ENCODE results near the gene USP2.

USP2 gene

GRCh38 chr11:119376197-119376847 lies 5.2 kb downstream of the USP2 start:
- H3K9ac ChIP-seq (ENCODE audit: low read depth, low read length) = no peak overlapping the region
- H3K4me2 ChIP-seq (ENCODE audit: insufficient read depth, low read length) = no peak overlapping the region
- no peak overlapping the region for H2AFZ ChIP-seq (ENCODE audit: low read depth, low read length)
- no peaks in the 10 kb centered on the region for H4K20me1 ChIP-seq (ENCODE audit: insufficient read depth, low read length)
- H3K27ac ChIP-seq (ENCODE audit: low read length) = no peak overlapping the region
- H3K79me2 ChIP-seq (ENCODE audit: insufficient read depth, low read length) = no peaks in the 10 kb centered on the region
- H3K4me1 ChIP-seq (ENCODE audit: insufficient read depth, low read length) = peaks cover 9% of the 10 kb centered on the region
- TF ChIP-seq EZH2 (IDR thresholded peaks at IDR 0.05; ENCODE audit: borderline replicate concordance, low read depth, low read length, severe bottlenecking) (no peak), CTCF (IDR thresholded peaks at IDR 0.05; ENCODE audit: borderline replicate concordance, extremely low read depth, low read length, poor library complexity, severe bottlenecking) (no peak)
- no peaks in the 10 kb centered on the region for H3K9me3 ChIP-seq (ENCODE audit: insufficient read depth, low read length, severe bottlenecking)
- H3K36me3 ChIP-seq (ENCODE audit: insufficient read depth, low read length) = no peaks in the 10 kb centered on the region
- DNase-seq (no peak), ATAC-seq (ENCODE audit: insufficient read depth, low read depth) (no peak)
- H3K27me3 ChIP-seq (ENCODE audit: insufficient read depth, low read length, poor library complexity) = peaks cover 18% of the 10 kb centered on the region
- no peak overlapping the region for H3K4me3 ChIP-seq (ENCODE audit: low read depth in 1 of 2, low read length in 2 of 2)

DNA sequence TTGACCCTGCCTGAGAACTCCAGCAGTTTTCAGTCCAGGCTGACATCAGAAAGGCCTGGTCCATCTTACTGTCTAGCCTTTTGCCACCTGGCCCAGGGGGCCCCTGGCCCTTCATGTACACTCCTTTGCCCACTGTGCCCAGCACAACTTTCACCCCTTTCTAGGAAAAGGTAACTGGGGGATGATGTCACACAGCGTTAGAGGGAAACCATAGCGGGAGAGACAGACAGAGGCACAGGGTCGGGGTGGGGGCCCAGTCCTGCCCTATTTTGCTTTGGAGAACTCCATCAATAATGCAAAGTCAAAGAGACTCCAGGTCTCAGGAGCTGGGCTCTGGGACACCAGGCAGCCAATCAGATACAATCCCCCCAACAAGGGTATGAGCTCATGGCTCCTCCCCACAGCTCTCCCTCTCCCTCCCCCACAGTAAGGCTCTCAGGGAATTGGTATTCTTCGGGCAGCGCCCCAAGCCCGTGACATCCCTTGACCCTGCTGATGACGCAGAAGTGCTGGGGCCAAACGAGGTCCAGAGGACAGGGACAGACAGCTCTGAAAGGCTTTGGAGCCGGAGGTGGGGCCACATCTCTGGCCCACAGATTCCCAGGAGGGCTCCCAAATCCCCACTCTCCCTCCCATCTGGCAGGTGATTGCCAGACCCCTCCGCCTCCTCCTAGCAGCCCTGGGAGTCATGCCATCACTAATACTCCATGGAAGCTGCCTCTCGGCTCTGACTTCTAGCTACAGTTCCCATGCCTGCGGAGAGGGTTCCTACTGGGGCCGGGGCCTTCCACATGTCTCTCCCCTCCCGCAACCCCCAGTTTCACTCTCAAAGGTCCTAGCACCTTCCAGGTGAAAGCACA lies 5.9 kb downstream of the USP2 start:
- Histone ChIP-seq H3K27me3 (ENCODE audit: insufficient read depth, low read length, poor library complexity) (peaks cover 10% of the 10 kb centered on the region), H3K36me3 (ENCODE audit: insufficient read depth, low read length) (no peaks in the 10 kb centered on the region), H3K9me3 (ENCODE audit: insufficient read depth, low read length, severe bottlenecking) (no peaks in the 10 kb centered on the region), H3K79me2 (ENCODE audit: insufficient read depth, low read length) (no peaks in the 10 kb centered on the region), H3K4me3 (ENCODE audit: low read depth in 1 of 2, low read length in 2 of 2) (no peak overlapping the region), H3K9ac (ENCODE audit: low read depth, low read length) (no peak overlapping the region), H3K27ac (ENCODE audit: low read length) (no peak overlapping the region), H3K4me2 (ENCODE audit: insufficient read depth, low read length) (no peak overlapping the region), H2AFZ (ENCODE audit: low read depth, low read length) (no peak overlapping the region), H4K20me1 (ENCODE audit: insufficient read depth, low read length) (no peaks in the 10 kb centered on the region), H3K4me1 (ENCODE audit: insufficient read depth, low read length) (peaks cover 1% of the 10 kb centered on the region; the same call in 1 of the 2 replicates)
- no peak for TF ChIP-seq CTCF (IDR thresholded peaks at IDR 0.05; ENCODE audit: borderline replicate concordance, extremely low read depth, low read length, poor library complexity, severe bottlenecking)
- TF ChIP-seq EZH2 (IDR thresholded peaks at IDR 0.05; ENCODE audit: borderline replicate concordance, low read depth, low read length, severe bottlenecking) = no peak
- ATAC-seq (ENCODE audit: insufficient read depth, low read depth) (no peak), DNase-seq (no peak)

DNA sequence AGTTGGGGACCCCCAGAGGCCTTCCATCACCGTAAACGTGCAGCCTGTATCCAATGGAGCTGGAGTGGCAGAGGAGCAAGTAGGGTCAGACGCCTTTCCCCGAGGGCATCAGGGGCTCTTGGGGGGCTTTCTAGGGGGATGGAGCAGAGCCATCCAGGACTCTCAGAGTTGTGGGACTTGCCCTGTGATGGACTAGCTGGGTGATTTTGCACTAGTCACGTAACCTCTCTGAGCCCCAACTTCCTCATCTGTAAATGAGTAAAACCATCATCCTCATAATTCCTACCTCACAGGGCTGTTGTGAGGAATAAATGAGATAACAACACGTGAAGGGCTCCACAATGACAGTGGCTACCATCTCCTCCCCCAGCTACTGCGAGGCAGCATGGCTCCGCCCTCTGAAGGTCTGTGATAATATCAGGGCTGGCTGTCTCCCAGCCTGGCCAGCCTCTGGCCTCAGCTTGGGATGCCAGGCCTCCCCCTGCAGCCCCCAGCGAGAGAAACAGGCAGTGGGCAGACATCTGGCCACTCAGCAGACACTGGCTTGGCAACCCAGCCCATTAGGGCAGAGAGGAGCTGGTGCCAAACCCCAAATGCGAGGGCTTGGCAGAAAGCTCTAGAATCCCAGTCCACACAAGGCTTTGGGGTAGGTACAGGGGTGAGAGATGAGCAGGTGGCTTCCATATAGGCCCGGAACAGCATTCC lies 6.7 kb downstream of the USP2 start:
- ATAC-seq (ENCODE audit: insufficient read depth, low read depth) (no peak), DNase-seq (no peak)
- Histone ChIP-seq H3K79me2 (ENCODE audit: insufficient read depth, low read length) (no peaks in the 10 kb centered on the region), H4K20me1 (ENCODE audit: insufficient read depth, low read length) (no peaks in the 10 kb centered on the region), H3K9me3 (ENCODE audit: insufficient read depth, low read length, severe bottlenecking) (no peaks in the 10 kb centered on the region), H3K4me1 (ENCODE audit: insufficient read depth, low read length) (no peaks in the 10 kb centered on the region), H3K9ac (ENCODE audit: low read depth, low read length) (no peak overlapping the region), H3K27ac (ENCODE audit: low read length) (no peak overlapping the region), H3K4me2 (ENCODE audit: insufficient read depth, low read length) (no peak overlapping the region), H3K4me3 (ENCODE audit: low read depth in 1 of 2, low read length in 2 of 2) (no peak overlapping the region), H3K36me3 (ENCODE audit: insufficient read depth, low read length) (no peaks in the 10 kb centered on the region), H2AFZ (ENCODE audit: low read depth, low read length) (no peak overlapping the region), H3K27me3 (ENCODE audit: insufficient read depth, low read length, poor library complexity) (peaks cover 4% of the 10 kb centered on the region)
- TF ChIP-seq CTCF (IDR thresholded peaks at IDR 0.05; ENCODE audit: borderline replicate concordance, extremely low read depth, low read length, poor library complexity, severe bottlenecking) (no peak), EZH2 (IDR thresholded peaks at IDR 0.05; ENCODE audit: borderline replicate concordance, low read depth, low read length, severe bottlenecking) (no peak)
